Measurements from ENCODE around the gene DBNDD2.

Gene DBNDD2

GRCh38 chr20:45441746-45442145, 33.7 kb downstream of the DBNDD2 start (continued):
- TF ChIP-seq BCL6B (tag by site-specific recombination; IDR thresholded peaks at IDR 0.05) (no peak), HOXC10 (CRISPR knock-in tag; IDR thresholded peaks at IDR 0.05) (no peak), EGR2 (tag by site-specific recombination; IDR thresholded peaks at IDR 0.05; ENCODE audit: low read depth) (no peak), ZNF600 (tag by site-specific recombination; IDR thresholded peaks at IDR 0.05) (no peak), ZNF473 (tag by site-specific recombination; IDR thresholded peaks at IDR 0.05) (no peak), ZNF585B (tag by site-specific recombination; IDR thresholded peaks at IDR 0.05) (no peak), SALL2 (tag by site-specific recombination; IDR thresholded peaks at IDR 0.05; ENCODE audit: borderline replicate concordance) (no peak), HOXA7 (CRISPR knock-in tag; IDR thresholded peaks at IDR 0.05; ENCODE audit: borderline replicate concordance) (no peak), MZF1 (tag by site-specific recombination; IDR thresholded peaks at IDR 0.05; ENCODE audit: borderline replicate concordance) (no peak)

- no peak for TF ChIP-seq ZNF302 (tag by site-specific recombination; IDR thresholded peaks at IDR 0.05; ENCODE audit: low read depth)
- TF ChIP-seq ZNF76 (tag by site-specific recombination; IDR thresholded peaks at IDR 0.05; ENCODE audit: borderline replicate concordance, low read depth): no peak
- TF ChIP-seq ZNF747 (tag by site-specific recombination; IDR thresholded peaks at IDR 0.05): no peak
- no peak for TF ChIP-seq ZNF792 (tag by site-specific recombination; IDR thresholded peaks at IDR 0.05)
- TF ChIP-seq ZFP41 (tag by site-specific recombination; IDR thresholded peaks at IDR 0.05; ENCODE audit: borderline replicate concordance): no peak
- no peak for TF ChIP-seq ZSCAN23 (tag by site-specific recombination; IDR thresholded peaks at IDR 0.05)
- TF ChIP-seq ZNF23 (tag by site-specific recombination; IDR thresholded peaks at IDR 0.05; ENCODE audit: borderline replicate concordance): no peak
- no peak for TF ChIP-seq ZNF654 (tag by site-specific recombination; IDR thresholded peaks at IDR 0.05; ENCODE audit: low read depth)
- TF ChIP-seq ZNF341 (tag by site-specific recombination; IDR thresholded peaks at IDR 0.05; ENCODE audit: low read depth): no peak
- no peak for TF ChIP-seq ZNF600 (tag by site-specific recombination; IDR thresholded peaks at IDR 0.05)
- TF ChIP-seq TCF7L2 (IDR thresholded peaks at IDR 0.05; ENCODE audit: borderline replicate concordance, low read depth, low read length): no peak
- no peak for TF ChIP-seq ZNF366 (tag by site-specific recombination; conservative IDR thresholded peaks at IDR 0.05)
- Histone ChIP-seq H3K4me3 (ENCODE audit: low read depth, low read length) (no peak overlapping the region), H3K27ac (ENCODE audit: extremely low read depth, low read depth, low read length) (no peak overlapping the region), H3K4me1 (ENCODE audit: control insufficient read depth, insufficient read depth, low read length) (no peaks in the 10 kb centered on the region), H3K9me3 (ENCODE audit: control insufficient read depth, insufficient read depth, low read depth, low read length) (no peaks in the 10 kb centered on the region), H3K36me3 (ENCODE audit: control insufficient read depth in 2 of 2, insufficient read depth in 1 of 2, low read length in 2 of 2) (no peaks in the 10 kb centered on the region)
- CTCF ChIA-PET: interaction anchor here (1.0 to 1.6 kb wide), 3 partner anchors 12 to 122 kb away, joined by 3 to 5 read pairs (median 4); no protein-coding TSS in a partner anchor
- POLR2A ChIA-PET: no interaction called here
Measured at GRCh38 chr20:45444050-45444449, 36.0 kb downstream of the DBNDD2 start.

GRCh38 chr20:45445805-45446562, 37.9 kb downstream of the DBNDD2 start:
- H3K4me3 ChIP-seq (ENCODE audit: low read depth, low read length): no peak overlapping the region
- H3K27ac ChIP-seq (ENCODE audit: extremely low read depth, low read depth, low read length): no peak overlapping the region
- 0 out of 2 replicates have a peak, but pooled peaks have one; percentile 42 for TF ChIP-seq CTCF (tag by site-specific recombination; IDR thresholded peaks at IDR 0.05)
- no peak for TF ChIP-seq KLF1 (tag by site-specific recombination; IDR thresholded peaks at IDR 0.05)
- TF ChIP-seq EGR2 (tag by site-specific recombination; IDR thresholded peaks at IDR 0.05; ENCODE audit: low read depth): peak; percentile 78
- TF ChIP-seq ZFHX2 (tag by site-specific recombination; conservative IDR thresholded peaks at IDR 0.05): peak; percentile 66
- no peak for TF ChIP-seq ZNF24 (tag by site-specific recombination; IDR thresholded peaks at IDR 0.05)
- POLR2A ChIA-PET: no interaction called here
- CTCF ChIA-PET: interaction anchor here (0.6 to 2.5 kb wide), 9 partner anchors 9 to 349 kb away, joined by 3 to 19 read pairs (median 3); partner anchors contain the start of gene SYS1
- no peaks in the 10 kb centered on the region for H3K4me1 ChIP-seq (ENCODE audit: control insufficient read depth, insufficient read depth, low read length)
- H3K36me3 ChIP-seq (ENCODE audit: control insufficient read depth in 2 of 2, insufficient read depth in 1 of 2, low read length in 2 of 2): no peaks in the 10 kb centered on the region
- H3K9me3 ChIP-seq (ENCODE audit: control insufficient read depth, insufficient read depth, low read depth, low read length): no peaks in the 10 kb centered on the region

All from HEK293 (cell line).